NB4 (cell line): ENCODE results near the gene IFT80.

Experiments
- CTCF ChIP-seq: IDR thresholded peaks from one replicate; pipeline ENCODE4 v1.5.1; 2012; ENCODE audit warnings: low read depth, low read length
- MAX ChIP-seq: IDR thresholded peaks from 2 replicates; pipeline ENCODE4 v1.6.1; 2011; ENCODE audit warnings: low read depth, low read length
- MYC ChIP-seq: IDR thresholded peaks from 2 replicates; pipeline ENCODE4 v1.6.1; 2011; ENCODE audit warnings: low read depth, low read length
- POLR2A ChIP-seq: IDR thresholded peaks from 2 replicates; pipeline ENCODE4 v1.6.1; 2011; ENCODE audit warnings: mild to moderate bottlenecking; ENCODE audit not compliant: insufficient read length; ENCODE audit errors: extremely low read depth

GRCh38 chr3:160260587-160261270 lies 138.3 kb downstream of the IFT80 start:
- no peak for TF ChIP-seq MYC
- TF ChIP-seq CTCF = no peak
- TF ChIP-seq POLR2A = no peak
- TF ChIP-seq MAX = no peak
